T1000 (cell line): ENCODE data around the gene PLD1.

ENCODE experiments used
- DNase-seq: peaks from one replicate; lab custom pipeline; 2025; ENCODE audit warnings: mixed read lengths; lab: John Stamatoyannopoulos, UW

PLD1 gene

DNA sequence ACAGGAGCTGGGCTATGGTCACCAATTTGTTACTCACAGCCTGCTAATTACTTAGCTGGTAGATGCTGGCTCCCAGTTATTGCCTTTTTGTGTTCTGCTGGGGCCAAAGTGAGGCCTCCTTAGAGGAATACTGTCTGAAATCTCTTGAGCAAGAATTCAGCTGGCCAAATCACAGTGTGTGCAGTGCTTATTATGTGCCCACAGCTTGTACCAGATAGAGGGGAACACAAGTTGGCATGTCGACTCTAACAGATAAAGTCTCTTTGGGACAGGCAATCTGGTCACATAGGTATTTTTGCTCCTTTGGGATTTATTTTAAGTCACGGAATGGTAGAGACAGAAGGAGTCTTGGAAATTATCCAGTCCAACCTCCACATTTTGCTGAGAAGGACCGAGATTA is 26.6 kb upstream of the PLD1 start:
- no peak for DNase-seq

GRCh38 chr3:171835613-171836012 is 25.3 kb upstream of the PLD1 start:
- no peak for DNase-seq

DNA sequence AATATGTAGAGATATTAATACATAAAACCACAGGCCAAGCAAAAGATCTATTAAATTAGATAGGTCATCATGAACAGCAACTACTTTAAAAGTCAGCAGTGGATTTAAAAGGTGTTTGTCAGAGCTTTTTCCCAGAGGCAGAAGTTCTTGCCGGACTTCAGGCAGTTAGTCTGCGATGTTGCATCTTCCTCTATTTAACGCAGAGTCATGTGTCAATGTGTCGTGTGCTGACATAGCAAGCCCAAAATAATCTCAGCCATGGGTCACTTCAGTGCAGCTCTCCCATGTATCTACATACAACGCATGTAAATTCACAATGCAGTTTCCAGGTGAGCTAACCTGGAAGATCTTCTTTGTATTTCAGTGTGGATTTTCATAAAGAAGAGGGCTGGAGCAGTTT is 24.8 kb upstream of the PLD1 start:
- no peak for DNase-seq

GRCh38 chr3:171834461-171834801 is 24.1 kb upstream of the PLD1 start:
- DNase-seq = no peak

- DNase-seq = no peak
Measured at GRCh38 chr3:171833789-171834460, 23.6 kb upstream of the PLD1 start.

- DNase-seq = no peak
Measured at GRCh38 chr3:171832989-171833388, 22.7 kb upstream of the PLD1 start.

GRCh38 chr3:171831936-171832335 is 21.7 kb upstream of the PLD1 start:
- no peak for DNase-seq

DNA sequence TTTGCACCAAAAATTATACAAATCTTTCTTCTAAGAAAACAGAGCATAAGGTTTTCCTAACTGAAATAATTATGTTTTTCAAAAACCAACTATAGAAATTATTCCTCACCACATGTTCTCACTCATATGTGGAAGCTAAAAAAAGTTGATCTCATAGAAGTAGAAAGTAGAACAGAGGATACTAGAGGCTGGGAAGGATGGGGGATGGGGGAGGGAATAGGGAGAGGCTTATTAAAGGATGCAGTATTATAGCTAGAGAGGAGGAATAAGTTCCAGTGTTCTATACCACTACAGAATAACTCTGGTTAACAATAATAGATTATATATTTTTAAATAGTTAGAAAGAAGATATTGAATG is 20.2 kb upstream of the PLD1 start:
- no peak for DNase-seq

DNA sequence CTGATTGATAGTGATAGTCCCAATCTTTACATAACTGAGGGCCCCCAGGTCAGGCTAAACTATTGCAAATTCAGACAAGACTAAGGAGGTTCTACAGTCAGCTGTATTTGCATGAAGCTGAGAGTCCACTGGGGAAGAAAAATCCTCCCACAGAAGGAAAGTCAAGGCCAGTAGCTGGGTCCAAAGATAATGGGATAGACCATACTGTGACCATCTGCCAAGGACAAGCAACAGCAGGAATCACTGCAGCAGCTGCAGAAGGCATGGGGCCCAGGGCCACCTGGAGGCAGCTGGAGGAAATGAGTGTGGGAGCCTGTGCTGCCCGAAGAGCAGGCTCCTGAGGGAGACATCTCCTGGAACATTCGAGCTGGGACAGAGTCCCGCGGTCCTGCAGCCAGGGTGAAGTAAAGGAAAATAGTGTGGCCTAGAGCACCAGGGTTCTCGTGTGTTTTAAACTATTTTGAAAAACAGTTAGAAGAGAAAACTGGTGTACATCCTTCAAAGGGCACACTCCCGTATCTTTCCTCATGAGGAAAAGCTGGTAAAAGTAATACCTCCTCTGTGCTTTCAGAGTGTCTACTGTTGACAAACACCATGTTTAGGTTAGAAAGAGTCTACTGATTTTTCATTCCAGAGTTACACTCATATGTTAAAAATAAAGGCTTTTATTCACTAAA is 19.7 kb upstream of the PLD1 start:
- DNase-seq = no peak

DNA sequence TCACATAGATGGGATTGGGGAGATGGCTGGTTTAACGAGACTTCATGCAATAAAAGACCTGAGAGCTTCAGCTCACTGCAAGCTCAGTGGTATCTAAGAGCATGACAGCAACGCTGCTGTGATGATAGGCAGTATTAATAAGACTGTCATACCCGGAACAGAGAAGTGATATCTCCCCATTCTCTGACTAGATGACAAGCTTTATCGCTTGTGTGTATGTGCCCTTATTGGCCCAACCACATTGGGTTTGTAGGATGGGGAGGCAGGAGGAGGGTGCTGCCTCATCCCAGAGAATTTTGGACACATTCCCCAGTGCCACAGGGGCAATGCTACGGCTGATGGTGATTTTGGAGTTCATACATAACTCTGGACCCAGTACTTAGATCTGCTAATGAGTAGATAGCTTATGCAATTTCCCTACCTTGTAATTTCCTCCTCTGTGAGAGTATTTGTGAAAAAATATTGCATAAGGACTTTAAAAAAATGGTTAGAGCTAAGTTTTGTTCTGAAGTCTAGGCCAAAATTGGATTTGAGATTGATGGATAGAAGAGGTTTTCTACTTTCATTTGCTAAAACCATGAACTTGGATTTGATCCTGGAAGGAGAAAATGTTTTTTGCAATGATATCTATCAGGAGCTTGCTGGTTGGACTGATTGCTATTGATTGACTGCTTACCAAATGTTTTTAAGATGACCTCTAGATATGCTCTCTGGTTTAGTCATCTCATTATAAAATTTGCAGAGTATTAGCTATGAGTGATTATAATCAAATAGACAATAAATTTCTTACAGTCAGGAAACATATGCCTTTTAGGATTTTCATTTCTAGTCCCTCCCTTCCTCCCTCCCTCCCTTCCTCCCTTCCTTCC is 18.9 kb upstream of the PLD1 start:
- no peak for DNase-seq

DNA sequence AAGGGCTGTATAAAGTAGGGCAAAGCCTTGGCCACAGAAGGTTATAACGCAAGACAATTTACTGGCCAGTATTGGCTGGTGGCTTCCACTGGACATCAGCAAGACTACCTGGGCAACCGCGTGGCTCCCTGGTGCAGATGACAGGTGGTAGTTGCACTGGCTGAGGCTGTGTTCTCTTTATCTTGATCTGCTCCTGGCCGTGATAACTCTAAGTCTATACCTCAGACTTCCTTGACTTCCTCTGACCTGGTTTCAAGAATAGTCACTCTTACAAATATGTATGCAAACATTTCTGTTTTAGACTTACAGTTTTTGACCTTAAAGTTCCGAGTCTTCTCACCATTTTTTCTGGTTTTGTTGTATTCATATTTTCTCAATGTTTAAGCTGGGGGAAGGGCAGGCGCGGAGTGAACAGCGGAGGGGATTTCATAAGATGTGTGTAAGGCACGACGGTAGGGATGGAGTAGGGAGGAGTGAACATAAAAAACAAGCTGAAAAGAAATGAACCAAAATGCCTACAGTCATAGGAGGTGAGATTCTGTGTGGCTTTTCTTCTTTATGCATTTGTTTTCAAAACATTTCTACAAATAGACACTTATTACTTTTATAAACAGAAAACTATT is 17.7 kb upstream of the PLD1 start:
- no peak for DNase-seq

- DNase-seq = no peak
Measured at GRCh38 chr3:171827385-171827784, 17.1 kb upstream of the PLD1 start.

GRCh38 chr3:171825222-171825828 is 15.0 kb upstream of the PLD1 start:
- DNase-seq = no peak

DNA sequence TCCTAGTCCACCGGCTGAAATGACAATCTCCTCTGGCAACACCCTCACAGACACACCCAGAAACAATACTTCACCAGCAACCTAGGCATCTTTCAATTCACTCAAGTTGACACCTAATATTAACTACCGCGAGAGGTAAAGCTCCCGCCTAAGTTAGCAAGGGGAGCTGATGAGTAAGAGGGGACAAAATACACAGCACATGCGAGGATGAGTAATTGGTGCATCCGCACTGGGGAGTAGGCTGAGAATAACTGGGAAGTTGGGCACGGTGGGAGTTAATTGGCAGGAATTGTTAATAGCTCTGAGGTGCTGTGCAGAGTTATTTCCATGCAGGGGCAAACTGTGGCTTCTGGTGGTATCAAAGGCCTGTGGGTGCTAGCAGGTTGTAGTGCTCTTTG is 14.5 kb upstream of the PLD1 start:
- no peak for DNase-seq

- DNase-seq = no peak
Measured at GRCh38 chr3:171824116-171824515, 13.8 kb upstream of the PLD1 start.

DNA sequence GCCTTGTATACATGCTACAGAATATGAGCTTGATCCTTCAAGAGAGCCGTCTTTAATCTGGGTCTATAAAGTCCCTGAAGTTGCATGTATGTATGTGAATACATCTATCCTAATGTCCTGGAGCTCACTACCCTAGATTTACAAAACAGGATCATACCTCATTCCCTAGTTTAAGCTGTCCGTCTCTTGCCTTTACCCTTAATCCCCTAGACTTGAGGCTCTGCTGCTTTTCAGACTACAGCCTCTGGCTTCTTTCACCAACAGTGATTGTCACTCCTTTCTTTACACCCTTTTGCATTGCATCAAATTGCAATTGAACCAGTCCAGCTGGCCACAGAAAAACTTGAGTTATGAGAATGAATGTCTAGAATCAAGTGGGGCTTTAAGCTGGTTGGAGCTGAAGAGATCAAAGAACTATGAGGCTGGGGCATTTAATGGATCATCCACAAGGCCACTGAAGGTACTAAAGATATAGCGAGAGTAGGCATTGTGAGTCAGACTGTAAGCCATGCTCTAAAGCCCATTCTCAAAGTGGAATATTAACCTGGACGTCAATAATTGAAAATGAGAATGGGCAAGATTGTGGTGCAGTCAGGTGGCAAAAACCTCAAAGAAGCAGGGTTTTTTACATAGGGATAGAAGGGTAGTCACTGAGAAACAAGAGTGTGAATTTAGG is 12.3 kb upstream of the PLD1 start:
- DNase-seq = no peak

- no peak for DNase-seq
Measured at GRCh38 chr3:171821778-171822358, 11.6 kb upstream of the PLD1 start.

- no peak for DNase-seq
Measured at GRCh38 chr3:171821044-171821443, 10.8 kb upstream of the PLD1 start.

- DNase-seq = no peak
Measured at GRCh38 chr3:171817074-171817800, 7.0 kb upstream of the PLD1 start.

GRCh38 chr3:171815973-171816595 is 5.8 kb upstream of the PLD1 start:
- no peak for DNase-seq
